ENCODE measurements around the gene ABI2.
"Not testable (repeated sequence)": the region's sequence is repeated elsewhere in the genome, so short reads cannot be mapped to it uniquely, and the experiment has no call there.

ABI2 gene

GRCh38 chr2:203359450-203359849 is 31.3 kb downstream of the ABI2 start:
- no peak for DNase-seq

DNA sequence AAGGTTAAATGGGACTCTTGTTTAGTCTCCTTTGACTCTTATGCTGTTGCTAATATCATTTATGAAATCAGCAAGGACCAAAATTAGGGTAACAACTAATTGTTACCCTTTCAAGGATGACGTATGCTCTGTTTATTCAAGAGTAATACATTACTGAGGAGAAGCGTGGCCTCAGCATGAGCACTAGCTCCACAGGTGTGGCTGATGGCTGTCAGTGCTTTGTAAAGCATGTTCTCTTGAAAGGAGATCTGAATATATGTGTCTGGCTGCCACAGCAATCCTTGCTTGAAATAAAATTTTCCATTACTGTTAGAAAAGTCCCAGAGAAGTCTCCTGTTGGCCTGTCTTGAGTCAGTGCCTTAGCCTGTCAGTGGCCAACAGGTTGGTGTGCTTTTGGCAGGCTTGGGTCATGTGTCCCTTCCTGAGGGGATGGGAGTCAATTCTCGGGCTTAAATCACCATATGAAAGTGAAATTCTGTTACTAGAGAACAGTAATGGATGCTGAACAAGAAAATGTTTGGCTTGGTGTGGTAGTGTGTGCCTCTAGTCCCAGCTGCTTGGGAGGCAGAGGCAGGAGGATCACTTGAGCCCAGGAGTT is 32.7 kb downstream of the ABI2 start:
- no peak for DNase-seq

DNA sequence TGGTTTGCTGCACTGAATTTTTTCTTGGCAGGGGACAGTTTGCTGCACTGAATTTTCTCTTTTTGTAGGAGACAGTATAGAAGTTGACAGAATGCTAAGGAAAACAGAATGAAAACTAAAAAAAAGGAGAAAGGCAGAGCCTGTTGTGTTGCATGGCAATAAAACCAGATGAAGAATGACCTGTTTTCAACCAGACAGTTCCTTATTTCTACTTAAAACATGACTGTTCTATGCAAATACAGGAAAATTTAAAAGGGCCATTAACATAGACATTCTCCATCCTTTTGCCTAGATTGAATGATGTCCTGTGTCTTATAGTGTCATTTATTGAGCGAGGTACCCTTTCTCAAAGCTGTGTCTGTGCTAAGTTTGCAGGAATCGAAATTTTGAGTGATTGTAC is 33.3 kb downstream of the ABI2 start:
- DNase-seq, result peak; percentile 5

DNA sequence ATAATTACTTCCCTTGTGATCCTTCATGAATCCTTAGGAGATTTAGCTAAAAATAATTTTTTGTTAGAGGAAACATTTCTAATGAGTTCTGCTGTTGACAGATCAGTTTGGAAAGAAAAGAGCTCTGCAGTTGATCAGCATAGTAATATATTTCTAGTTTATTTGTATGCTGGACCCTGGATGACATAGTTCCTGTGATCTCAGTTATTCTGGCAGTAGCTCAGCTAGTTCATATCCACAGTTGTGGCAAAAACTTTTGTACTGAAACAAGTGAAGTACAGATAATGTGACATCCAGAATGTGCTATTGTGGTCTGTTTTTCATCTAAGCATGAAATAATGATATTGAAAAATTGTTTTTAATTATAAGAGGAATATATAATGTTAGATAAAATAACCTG is 33.7 kb downstream of the ABI2 start:
- DNase-seq, result no peak

DNA sequence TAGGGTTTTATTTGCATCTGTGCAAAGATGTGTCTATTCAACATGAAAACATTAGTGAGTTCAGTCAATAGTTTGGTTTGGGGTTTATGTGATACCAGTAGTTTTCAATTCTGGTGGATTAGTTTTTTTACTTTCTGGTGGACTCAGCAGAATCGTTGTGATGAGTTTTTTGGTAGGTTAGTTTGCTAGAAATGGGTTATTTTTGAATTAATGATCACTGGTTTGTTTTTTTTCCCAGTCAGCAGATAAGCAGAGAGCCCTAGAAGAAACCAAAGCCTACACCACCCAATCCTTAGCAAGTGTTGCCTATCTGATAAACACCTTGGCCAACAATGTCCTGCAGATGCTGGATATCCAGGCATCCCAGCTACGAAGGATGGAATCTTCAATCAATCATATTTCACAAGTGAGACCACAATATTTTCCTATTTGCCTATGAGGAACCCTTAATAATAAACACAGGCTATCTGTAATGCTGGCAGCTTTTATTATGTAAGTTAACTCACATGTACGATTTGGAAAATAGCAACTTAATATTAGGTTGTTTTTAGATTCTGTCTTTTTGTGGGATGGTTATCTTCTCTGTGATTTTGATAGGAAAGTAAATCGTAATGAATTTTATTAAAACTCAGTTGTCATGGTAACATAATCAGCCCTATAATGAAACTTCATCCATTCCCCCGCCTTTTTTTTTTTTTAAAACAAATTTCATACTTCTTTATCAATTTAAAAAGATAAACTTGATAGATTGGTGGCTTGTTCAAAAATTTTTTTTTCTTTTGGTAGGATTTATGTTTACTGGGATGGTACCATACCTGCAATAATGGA is 38.7 kb downstream of the ABI2 start:
- DNase-seq, result no peak

DNA sequence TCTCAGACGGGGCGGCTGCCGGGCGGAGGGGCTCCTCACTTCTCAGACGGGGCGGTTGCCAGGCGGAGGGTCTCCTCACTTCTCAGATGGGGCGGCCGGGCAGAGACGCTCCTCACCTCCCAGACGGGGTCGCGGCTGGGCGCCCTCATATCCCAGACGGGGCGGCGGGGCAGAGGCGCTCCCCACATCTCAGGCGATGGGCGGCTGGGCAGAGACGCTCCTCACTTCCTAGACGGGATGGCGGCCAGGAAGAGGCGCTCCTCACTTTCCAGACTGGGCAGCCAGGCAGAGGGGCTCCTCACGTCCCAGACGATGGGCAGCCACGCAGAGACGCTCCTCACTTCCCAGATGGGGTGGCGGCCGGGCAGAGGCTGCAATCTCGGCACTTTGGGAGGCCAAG is 44.5 kb downstream of the ABI2 start:
- DNase-seq, result not testable (repeated sequence)

DNA sequence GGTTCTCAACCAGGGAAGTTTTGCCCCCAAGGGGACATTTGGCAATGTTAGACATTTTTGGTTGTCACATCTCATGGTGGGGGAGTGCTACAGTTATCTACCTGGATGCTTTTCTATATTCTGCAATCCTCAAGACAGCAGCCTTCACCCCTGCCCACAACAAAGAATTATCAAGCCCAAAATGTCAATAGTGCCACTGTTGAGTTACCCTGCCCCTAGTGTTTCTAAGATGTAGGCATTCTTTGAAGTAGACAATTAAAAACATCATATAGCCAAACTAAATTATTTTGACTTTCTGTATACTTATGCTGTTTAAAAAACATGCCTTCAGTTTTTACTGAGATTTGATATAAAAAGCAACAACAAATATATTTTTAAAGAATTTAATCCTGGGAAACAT is 48.0 kb downstream of the ABI2 start:
- no peak for DNase-seq

GRCh38 chr2:203379156-203379555 is 51.0 kb downstream of the ABI2 start:
- no peak for DNase-seq

- DNase-seq, result no peak
These were observed 54.8 kb downstream of the ABI2 start for GRCh38 chr2:203383038-203383437.

DNA sequence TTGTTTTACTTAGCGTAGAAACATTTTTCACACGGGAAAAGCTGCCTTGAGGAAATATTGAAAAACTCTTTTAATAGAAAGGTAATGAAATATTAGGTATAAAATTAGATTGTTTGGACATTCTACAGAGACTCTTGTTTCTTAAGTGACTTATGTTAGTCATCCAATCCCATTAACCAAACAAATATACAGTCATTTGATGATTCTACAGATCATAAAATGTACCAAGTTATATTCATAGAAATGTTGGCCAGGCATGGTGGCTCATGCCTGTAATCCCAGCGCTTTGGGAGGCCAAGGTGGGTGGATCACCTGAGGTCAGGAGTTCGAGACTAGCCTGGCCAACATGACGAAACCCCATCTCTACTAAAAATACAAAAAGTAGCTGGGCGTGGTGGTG is 60.0 kb downstream of the ABI2 start:
- DNase-seq, result not testable (repeated sequence)

DNA sequence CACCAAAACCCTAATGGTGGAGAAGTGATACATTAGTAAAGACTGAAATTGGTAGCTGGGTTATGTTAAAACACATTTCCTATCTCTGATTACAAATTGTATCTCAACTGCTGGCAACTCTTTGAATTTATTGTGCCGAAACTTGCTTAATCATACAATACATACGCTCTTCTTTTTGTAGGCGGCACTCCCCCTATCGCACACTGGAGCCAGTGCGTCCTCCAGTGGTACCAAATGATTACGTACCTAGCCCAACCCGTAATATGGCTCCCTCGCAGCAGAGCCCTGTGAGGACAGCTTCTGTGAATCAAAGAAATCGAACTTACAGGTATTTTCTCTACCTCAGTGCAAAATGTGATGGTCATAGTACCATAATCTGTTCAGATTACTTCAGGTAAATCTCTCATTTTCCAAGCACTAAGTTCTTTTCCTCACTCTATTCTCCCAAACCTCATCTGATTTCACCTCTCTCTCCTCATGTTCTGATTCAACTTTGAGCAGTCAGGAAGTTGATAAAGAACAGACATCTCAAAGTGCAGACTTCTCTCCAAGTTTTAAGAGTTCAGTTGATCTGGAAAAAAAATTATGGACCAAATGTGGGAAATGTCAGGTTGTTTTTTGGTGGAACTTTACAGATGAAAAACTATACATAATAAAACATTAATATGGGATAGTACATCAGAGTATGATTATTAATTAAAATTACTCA is 66.5 kb downstream of the ABI2 start:
- DNase-seq, result no peak

GRCh38 chr2:203395858-203396257 is 67.7 kb downstream of the ABI2 start:
- DNase-seq, result no peak

GRCh38 chr2:203396667-203397066 is 68.5 kb downstream of the ABI2 start:
- DNase-seq, result no peak

DNA sequence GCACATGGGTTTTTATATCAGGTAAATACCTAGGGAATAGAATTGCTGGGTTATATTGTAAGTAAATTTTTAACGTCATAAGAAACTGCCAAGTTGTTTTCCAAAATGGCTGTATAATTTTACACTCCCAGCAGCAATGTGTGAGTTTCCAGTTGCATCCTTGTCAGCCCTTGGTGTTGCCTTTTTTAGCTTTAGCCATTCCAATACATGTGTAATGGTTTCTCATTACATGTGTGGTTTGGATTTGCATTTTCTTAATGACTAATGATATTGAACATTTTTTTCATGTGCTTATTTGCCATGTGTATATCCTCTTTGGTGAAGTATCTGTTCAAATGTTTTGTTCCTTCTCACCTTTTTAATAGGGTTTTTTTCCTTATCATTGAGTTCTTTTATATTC is 70.8 kb downstream of the ABI2 start:
- DNase-seq, result no peak

DNA sequence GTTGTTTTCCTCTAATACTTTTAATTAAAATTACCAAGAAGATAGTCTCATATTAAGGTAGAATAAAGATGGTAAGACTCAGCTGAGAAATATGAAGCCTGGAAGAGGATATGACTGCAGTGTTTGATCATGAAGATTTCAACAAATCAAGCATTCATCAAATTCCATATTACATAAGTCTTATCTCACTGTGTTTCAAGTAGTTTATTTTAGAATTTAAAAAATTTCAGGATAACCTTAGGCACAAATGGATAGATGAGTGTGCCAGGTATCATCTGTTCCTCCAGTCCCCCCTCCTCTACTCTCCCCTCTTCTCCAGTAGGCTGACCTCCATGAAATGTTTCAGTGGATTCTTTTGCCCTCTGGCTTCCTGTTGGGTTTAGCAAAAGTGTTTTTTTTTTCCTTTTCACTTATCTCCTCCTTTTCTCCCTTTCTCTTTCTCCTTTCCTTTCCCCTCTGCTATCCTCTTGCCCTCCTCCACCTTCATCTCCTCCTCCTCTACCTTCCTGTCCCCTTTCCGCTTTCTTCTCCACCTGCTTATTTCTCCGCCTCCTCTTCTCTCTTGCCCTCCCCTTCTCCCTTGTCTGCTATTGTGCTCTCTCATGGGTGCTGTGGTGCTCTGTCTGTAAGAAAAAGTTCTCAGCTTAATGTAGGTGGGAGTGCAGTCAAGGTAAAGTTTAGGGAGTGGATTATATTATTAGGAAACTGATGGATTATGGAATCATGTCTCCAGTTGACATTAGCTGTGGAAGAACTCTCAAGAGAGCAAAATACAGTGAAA is 72.8 kb downstream of the ABI2 start:
- DNase-seq, result no peak

DNA sequence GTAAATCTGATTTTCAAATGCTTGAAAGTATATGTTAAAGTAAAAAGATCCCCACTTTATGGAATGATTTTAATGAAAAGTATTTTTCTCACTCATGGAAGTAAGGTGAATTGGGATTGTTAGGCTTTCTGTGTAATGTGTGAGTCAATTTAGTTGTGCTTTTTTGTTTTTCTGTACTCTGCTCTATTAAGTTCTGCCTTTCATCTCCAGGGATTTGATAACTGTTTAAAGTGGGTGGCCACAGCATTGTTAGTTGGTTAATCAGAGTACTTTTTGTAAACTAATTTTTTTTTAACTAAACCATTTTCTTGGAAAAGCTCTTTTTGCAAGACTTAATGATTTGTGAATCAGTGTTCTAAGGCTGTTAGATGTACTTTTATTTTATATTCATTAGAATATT is 76.8 kb downstream of the ABI2 start:
- no peak for DNase-seq

- DNase-seq, result no peak
These were observed 79.3 kb downstream of the ABI2 start for GRCh38 chr2:203407496-203407895.

- DNase-seq, result no peak
These were observed 84.5 kb downstream of the ABI2 start for GRCh38 chr2:203412546-203413331.

GRCh38 chr2:203413796-203414195 is 85.6 kb downstream of the ABI2 start:
- no peak for DNase-seq

- no peak for DNase-seq
These were observed 90.1 kb downstream of the ABI2 start for GRCh38 chr2:203418271-203418670.

DNA sequence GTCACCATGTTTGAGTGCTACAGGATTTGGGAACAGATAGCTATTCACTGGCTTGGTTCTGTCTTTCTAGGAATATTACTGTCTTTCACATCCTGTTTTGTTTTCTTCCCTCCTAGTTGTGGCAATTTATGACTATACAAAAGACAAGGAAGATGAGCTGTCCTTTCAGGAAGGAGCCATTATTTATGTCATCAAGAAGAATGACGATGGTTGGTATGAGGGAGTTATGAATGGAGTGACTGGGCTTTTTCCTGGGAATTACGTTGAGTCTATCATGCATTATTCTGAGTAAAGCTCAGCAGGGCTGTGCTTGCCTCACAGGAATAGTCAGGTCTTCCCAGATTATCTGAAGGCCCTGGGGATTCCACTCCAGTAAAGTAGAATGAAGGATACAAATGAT is 98.9 kb downstream of the ABI2 start:
- peak; percentile 86 for DNase-seq

GRCh38 chr2:203429643-203430042 is 101.4 kb downstream of the ABI2 start:
- DNase-seq, result not testable (repeated sequence)
